Endothelial cell of umbilical vein (primary cell): Measurements from ENCODE around the gene AADACL4.

Source experiments
- CTCF ChIP-seq, 2 donors: IDR thresholded peaks; 1 replicate in 1 of 2; 2 replicates in 1 of 2; pipeline ENCODE4 v1.5.1; 2011; ENCODE audit warnings: low read length in 2 of 2, mild to moderate bottlenecking in 2 of 2, moderate library complexity in 2 of 2, control low read depth in 1 of 2, inconsistent platforms in 1 of 2, low read depth in 1 of 2; ENCODE audit not compliant: insufficient read depth in 1 of 2; ENCODE audit errors: extremely low read depth in 1 of 2
- FOS ChIP-seq: IDR thresholded peaks from 2 replicates; pipeline ENCODE4 v1.6.1; 2011; ENCODE audit warnings: mild to moderate bottlenecking, low read length, moderate library complexity, borderline replicate concordance; ENCODE audit not compliant: insufficient read depth
- MYC ChIP-seq: IDR thresholded peaks from one replicate; pipeline ENCODE4 v1.6.1; 2011; ENCODE audit warnings: mild to moderate bottlenecking, low read depth, low read length
- POLR2A ChIP-seq: IDR thresholded peaks from 2 replicates; pipeline ENCODE4 v1.6.1; 2012; ENCODE audit warnings: low read depth, mild to moderate bottlenecking, control low read depth, low read length
- POLR2AphosphoS5 ChIP-seq: IDR thresholded peaks from 2 replicates; pipeline ENCODE4 v1.6.1; 2012; ENCODE audit warnings: low read depth, mild to moderate bottlenecking, control low read depth, low read length, moderate library complexity; ENCODE audit not compliant: insufficient read depth
- TF ChIP-seq, protein P1 (sequence below): IDR thresholded peaks from 2 replicates; pipeline ENCODE4 v1.6.1; 2011; ENCODE audit not compliant: insufficient read depth, insufficient read length

- TF ChIP-seq CTCF (IDR thresholded peaks at IDR 0.05; ENCODE audit: extremely low read depth in 1 of 2, insufficient read depth in 1 of 2, low read depth in 1 of 2, low read length in 2 of 2) = no peak
- TF ChIP-seq POLR2A = no peak
- no peak for TF ChIP-seq MYC
- TF ChIP-seq FOS = no peak
- no peak for TF ChIP-seq POLR2AphosphoS5
- TF ChIP-seq, protein P1, sequence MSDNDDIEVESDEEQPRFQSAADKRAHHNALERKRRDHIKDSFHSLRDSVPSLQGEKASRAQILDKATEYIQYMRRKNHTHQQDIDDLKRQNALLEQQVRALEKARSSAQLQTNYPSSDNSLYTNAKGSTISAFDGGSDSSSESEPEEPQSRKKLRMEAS = no peak
These were observed 30.5 kb downstream of the AADACL4 start for GRCh38 chr1:12674358-12674757.
